CD4-positive, CD25-positive, alpha-beta regulatory T cell (primary cell): ENCODE results near the gene PPARGC1A. TPM values are rescaled to one million over a fixed set of nuclear protein-coding genes. Genes with fewer than 3 reads are reported as not detected.

Source experiments
- ATAC-seq, 2 donors: fragments of 150-1000 bp; cut with Tn5 transposase; one replicate each; pipeline ENCODE4 v1.10.0; 2021; ENCODE audit warnings: low read depth in 2 of 2, moderate number of reproducible peaks in 2 of 2, moderate library complexity in 1 of 2
- DNase-seq, 3 donors: peaks; one replicate each; pipeline versions ENCODE4 v3.0.0 to v3.0.0-alpha.2; 2012 to 2022; ENCODE audit warnings: mixed read lengths in 1 of 3
- H3K27ac ChIP-seq: one replicate; pipeline ENCODE4 v1.7.0; 2013; ENCODE audit warnings: mild to moderate bottlenecking, low read length; ENCODE audit not compliant: insufficient read depth, poor library complexity, severe bottlenecking
- H3K27me3 ChIP-seq: one replicate; pipeline ENCODE4 v1.7.0; 2013; ENCODE audit warnings: low read length; ENCODE audit not compliant: control insufficient read depth, insufficient read depth
- H3K36me3 ChIP-seq: one replicate; pipeline ENCODE4 v1.7.0; 2013; ENCODE audit warnings: mild to moderate bottlenecking, low read length, moderate library complexity; ENCODE audit not compliant: control insufficient read depth, insufficient read depth
- H3K4me1 ChIP-seq: 2 replicates; pipeline ENCODE4 v1.7.0; 2013; ENCODE audit warnings: mild to moderate bottlenecking, low read length; ENCODE audit not compliant: insufficient read depth, control insufficient read depth, poor library complexity, severe bottlenecking
- H3K4me3 ChIP-seq: one replicate; pipeline ENCODE4 v1.7.0; 2013; ENCODE audit warnings: low read depth, mild to moderate bottlenecking, low read length, moderate library complexity
- H3K9me3 ChIP-seq, 2 experiments: 1 replicate in 1 of 2; 2 replicates in 1 of 2; pipeline ENCODE4 v1.7.0; 2013; ENCODE audit warnings: low read length in 2 of 2, mild to moderate bottlenecking in 1 of 2, moderate library complexity in 1 of 2; ENCODE audit not compliant: control insufficient read depth in 2 of 2
- H3K27ac Mint-ChIP-seq, 3 donors: one replicate each; pipeline ENCODE4 v1.8.0; 2020 to 2022; ENCODE audit warnings: mild to moderate bottlenecking in 3 of 3, mixed read lengths in 3 of 3, moderate library complexity in 2 of 3
- H3K27me3 Mint-ChIP-seq: one replicate; pipeline ENCODE4 v1.8.0; 2022; ENCODE audit warnings: mild to moderate bottlenecking, mixed read lengths
- H3K36me3 Mint-ChIP-seq: one replicate; pipeline ENCODE4 v1.8.0; 2020; ENCODE audit warnings: mixed read lengths
- H3K4me1 Mint-ChIP-seq, 4 donors: one replicate each; pipeline ENCODE4 v1.8.0; 2020 to 2022; ENCODE audit warnings: mixed read lengths in 4 of 4, mild to moderate bottlenecking in 1 of 4
- H3K4me3 Mint-ChIP-seq, 4 donors: one replicate each; pipeline ENCODE4 v1.8.0; 2020 to 2022; ENCODE audit warnings: mild to moderate bottlenecking in 4 of 4, mixed read lengths in 4 of 4, moderate library complexity in 3 of 4
- H3K9me3 Mint-ChIP-seq, 7 donors: one replicate each; pipeline ENCODE4 v1.8.0; 2020 to 2022; ENCODE audit warnings: mixed read lengths in 7 of 7, mild to moderate bottlenecking in 3 of 7, moderate library complexity in 2 of 7
- polyA plus RNA-seq, 4 donors: library from polyadenylated mRNA; unstranded; fragments of 300-500 nt; fragmentation: Illumina TruSeq; gene quantifications; one replicate each; pipeline ENCODE4 v1.2.3, GENCODE V29; 2021
- total RNA-seq: library from RNA; stranded (reverse); gene quantifications from one replicate; pipeline ENCODE4 v1.2.3, GENCODE V29; 2022

Gene PPARGC1A
- total and polyA plus RNA-seq, 5 donors from 2014 or later, result not detected

DNA sequence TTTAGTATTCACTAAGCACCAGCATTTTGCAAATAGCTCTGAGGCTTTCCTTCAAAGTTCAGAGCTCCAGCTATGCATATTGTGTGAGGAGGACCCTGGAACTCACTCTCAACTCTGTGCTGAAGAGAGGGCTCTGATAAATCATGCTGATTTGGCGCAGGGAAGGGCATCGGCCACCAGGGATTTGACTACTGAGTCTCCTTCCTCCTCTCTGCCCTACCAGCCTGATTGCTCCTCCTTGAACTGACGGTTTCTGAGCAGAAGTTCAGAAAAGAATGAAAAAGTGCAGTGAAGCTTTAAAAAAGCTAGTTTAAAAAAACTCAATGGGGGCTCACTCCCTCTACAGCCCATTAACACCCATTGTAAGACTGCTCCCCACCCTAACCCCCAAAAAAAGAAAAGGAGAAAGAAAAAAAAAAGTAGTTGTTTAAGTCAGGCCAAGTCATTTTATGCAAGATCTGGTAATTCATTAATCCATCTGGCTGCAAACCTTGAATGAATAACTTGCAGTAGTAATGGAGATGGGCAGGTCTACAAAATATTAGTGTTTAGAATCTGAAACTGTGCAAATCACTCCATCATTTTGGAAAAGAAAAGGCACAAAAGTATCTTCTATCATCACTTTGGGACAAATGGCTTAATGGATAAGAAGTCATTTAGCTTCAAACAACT, 13.3 kb downstream of the PPARGC1A start:
- H3K27me3 Mint-ChIP-seq, result no peaks in the 10 kb centered on the region
- DNase-seq (no peak), ATAC-seq (no peak)
- H3K27me3 ChIP-seq, result no peaks in the 10 kb centered on the region
- no peaks in the 10 kb centered on the region for H3K36me3 ChIP-seq
- H3K36me3 Mint-ChIP-seq, result no peaks in the 10 kb centered on the region
- H3K9me3 ChIP-seq, result no peaks in the 10 kb centered on the region
- no peak overlapping the region for H3K4me3 Mint-ChIP-seq
- H3K4me1 ChIP-seq, result no peaks in the 10 kb centered on the region
- H3K9me3 Mint-ChIP-seq, result peaks cover 0 to 9% (median 1%) of the 10 kb centered on the region in 7 donors
- no peak overlapping the region for H3K4me3 ChIP-seq
- no peak overlapping the region for H3K27ac Mint-ChIP-seq
- H3K4me1 Mint-ChIP-seq, result no peaks in the 10 kb centered on the region
- no peak overlapping the region for H3K27ac ChIP-seq

DNA sequence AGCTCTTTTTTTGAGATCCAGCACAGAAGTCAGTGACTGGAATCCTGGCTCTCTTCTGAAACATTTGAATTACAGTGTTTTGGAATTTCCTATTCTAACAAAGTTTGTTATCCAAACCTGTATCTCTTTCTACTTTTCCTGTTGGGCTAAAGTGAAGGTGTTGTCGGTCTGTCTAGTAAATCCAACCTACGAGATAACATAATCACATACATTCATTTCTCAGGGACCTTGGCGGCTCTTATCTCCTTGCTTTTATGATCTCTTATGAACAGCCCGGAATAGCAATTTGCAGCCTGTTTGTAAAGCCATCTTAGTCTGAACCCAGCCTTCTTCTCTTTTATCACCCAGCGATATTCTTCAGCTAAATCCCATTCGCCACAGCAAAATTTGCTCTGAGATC, 14.5 kb downstream of the PPARGC1A start:
- H3K27ac Mint-ChIP-seq, result no peak overlapping the region
- peaks cover 0 to 9% (median 1%) of the 10 kb centered on the region in 7 donors for H3K9me3 Mint-ChIP-seq
- no peaks in the 10 kb centered on the region for H3K36me3 Mint-ChIP-seq
- no peak overlapping the region for H3K4me3 Mint-ChIP-seq
- Histone ChIP-seq H3K4me3 (no peak overlapping the region), H3K27ac (no peak overlapping the region), H3K9me3 (no peaks in the 10 kb centered on the region), H3K27me3 (no peaks in the 10 kb centered on the region), H3K36me3 (no peaks in the 10 kb centered on the region), H3K4me1 (no peaks in the 10 kb centered on the region)
- no peaks in the 10 kb centered on the region for H3K4me1 Mint-ChIP-seq
- no peaks in the 10 kb centered on the region for H3K27me3 Mint-ChIP-seq
- DNase-seq, result no peak
- no peak for ATAC-seq

DNA sequence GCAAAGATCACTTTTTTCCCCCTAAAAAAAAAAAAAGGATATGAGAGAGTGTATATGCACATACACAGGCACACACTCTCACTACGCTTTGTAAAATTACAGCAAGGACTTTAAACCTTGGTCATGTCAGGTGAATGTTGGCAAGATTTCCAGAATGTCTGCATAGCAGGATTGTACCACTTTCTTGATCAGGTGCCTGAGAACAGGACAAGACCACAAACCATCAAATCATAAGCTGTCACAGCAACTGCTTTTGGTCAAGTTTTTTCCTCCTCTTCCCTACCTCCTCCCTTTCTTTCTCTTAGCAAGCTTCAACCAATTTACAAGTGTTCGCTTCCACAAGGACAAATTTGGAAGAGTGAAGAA, 15.3 kb downstream of the PPARGC1A start:
- no peaks in the 10 kb centered on the region for H3K4me1 ChIP-seq
- H3K36me3 ChIP-seq, result no peaks in the 10 kb centered on the region
- H3K27ac ChIP-seq, result no peak overlapping the region
- no peaks in the 10 kb centered on the region for H3K27me3 ChIP-seq
- Mint-ChIP-seq H3K27me3 (no peaks in the 10 kb centered on the region), H3K9me3 (peaks cover 0 to 8% (median 0%) of the 10 kb centered on the region in 7 donors), H3K4me3 (no peak overlapping the region), H3K4me1 (no peaks in the 10 kb centered on the region), H3K27ac (no peak overlapping the region), H3K36me3 (no peaks in the 10 kb centered on the region)
- H3K9me3 ChIP-seq, result no peaks in the 10 kb centered on the region
- ATAC-seq, result no peak
- DNase-seq, result no peak
- H3K4me3 ChIP-seq, result no peak overlapping the region

DNA sequence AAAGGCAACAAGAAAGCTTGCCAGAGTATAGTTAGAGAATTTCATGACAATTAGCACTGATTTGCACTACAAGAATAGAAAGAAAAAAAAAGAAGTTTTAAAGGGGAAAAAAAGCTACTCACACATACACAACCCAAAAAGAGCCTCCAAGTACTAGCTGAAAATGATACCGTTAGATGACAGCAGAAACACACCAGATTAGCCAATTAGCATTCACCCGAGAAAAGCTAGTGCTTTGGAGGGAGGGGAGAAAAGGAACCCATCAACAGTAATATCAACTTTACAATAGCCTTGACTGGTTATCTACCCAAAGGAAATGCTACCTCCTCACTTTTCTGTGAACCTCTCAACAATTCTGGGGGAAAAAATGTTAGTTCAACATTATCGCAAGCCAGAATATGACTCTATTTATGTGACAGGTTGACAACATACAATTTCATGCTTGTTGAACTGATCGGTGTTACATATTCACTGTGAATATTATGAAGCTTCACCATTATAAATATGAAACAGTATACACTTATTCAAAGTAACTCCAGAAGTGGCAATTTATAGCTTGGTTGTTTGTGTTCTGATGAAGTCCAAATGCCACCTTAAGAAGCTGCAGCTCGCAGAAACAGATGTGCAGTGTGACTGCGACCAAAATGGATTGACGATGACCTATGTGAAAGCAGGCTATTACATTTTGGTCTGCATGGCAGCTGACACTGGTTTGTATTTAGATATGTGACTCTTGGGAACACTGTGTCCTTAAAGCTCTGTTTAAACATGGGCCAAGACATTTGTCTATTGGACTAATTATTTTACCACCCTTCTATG, 15.9 kb downstream of the PPARGC1A start:
- Histone ChIP-seq H3K36me3 (no peaks in the 10 kb centered on the region), H3K4me1 (no peaks in the 10 kb centered on the region), H3K4me3 (no peak overlapping the region), H3K27ac (no peak overlapping the region), H3K27me3 (no peaks in the 10 kb centered on the region), H3K9me3 (no peaks in the 10 kb centered on the region)
- H3K4me3 Mint-ChIP-seq, result no peak overlapping the region
- ATAC-seq (no peak), DNase-seq (no peak)
- H3K9me3 Mint-ChIP-seq, result peaks cover 0 to 6% (median 0%) of the 10 kb centered on the region in 7 donors
- no peaks in the 10 kb centered on the region for H3K4me1 Mint-ChIP-seq
- H3K27ac Mint-ChIP-seq, result no peak overlapping the region
- no peaks in the 10 kb centered on the region for H3K36me3 Mint-ChIP-seq
- H3K27me3 Mint-ChIP-seq, result no peaks in the 10 kb centered on the region

DNA sequence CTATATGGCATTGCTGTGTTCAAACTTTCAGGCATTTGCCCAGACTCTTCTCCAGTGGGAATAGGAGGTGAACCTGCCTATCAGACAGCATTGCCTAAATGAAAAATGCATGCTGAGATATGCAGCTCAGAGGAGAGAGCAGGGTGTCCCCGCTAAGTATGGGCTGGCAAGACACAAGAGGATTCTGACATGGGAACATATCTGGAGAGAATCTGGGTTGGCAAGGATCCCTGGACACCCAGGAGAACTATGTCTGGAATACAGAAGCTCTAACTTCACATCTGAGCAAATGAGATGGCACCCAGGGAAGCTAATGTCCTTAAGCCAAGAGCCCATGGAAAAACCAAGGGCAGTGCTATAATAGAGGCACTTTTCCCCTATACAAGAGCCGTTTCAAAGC, 18.4 kb downstream of the PPARGC1A start:
- DNase-seq, result no peak
- no peaks in the 10 kb centered on the region for H3K36me3 Mint-ChIP-seq
- no peaks in the 10 kb centered on the region for H3K27me3 ChIP-seq

DNA sequence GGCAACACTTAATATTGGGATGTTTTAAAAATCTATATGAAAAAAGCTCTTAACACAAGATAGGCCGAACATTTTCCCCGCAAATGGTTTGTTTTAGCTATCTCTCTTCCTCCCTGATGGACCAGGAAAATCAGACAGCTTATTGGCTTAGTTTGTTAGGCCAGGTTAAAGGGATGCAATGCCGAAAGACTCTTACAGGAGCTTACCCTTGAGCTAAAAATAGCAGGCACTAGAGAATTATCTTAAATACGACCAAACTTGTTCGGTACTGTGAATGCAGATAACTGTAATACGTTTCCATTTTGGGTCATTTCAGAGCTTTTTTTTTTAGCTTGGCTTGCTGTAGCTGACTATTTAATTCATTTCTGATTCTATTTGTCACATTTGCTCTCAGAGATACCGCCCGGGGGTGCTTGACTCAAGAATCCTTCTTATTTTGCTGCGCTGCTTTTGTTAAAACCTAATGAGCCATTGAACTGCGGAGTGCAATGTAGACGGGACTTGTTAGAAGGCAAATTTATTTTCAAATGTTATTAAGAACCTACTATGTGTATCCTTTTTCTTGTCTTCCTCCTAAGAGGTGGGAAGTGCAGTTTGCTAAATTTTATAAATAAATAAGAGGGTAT, 23.3 kb downstream of the PPARGC1A start:
- H3K9me3 Mint-ChIP-seq, result peaks cover 0 to 2% (median 0%) of the 10 kb centered on the region in 7 donors
- no peak overlapping the region for H3K27ac Mint-ChIP-seq
- DNase-seq (no peak), ATAC-seq (no peak)
- no peaks in the 10 kb centered on the region for H3K27me3 Mint-ChIP-seq
- H3K4me1 ChIP-seq, result no peaks in the 10 kb centered on the region
- H3K36me3 Mint-ChIP-seq, result no peaks in the 10 kb centered on the region
- no peaks in the 10 kb centered on the region for H3K36me3 ChIP-seq
- no peak overlapping the region for H3K4me3 ChIP-seq
- no peak overlapping the region for H3K27ac ChIP-seq
- H3K9me3 ChIP-seq, result no peaks in the 10 kb centered on the region
- H3K27me3 ChIP-seq, result no peaks in the 10 kb centered on the region
- H3K4me1 Mint-ChIP-seq, result no peaks in the 10 kb centered on the region
- no peak overlapping the region for H3K4me3 Mint-ChIP-seq

More for the DNA sequence above, 18.4 kb downstream of the PPARGC1A start:
- Mint-ChIP-seq H3K9me3 (peaks cover 0 to 6% (median 0%) of the 10 kb centered on the region in 7 donors), H3K27me3 (no peaks in the 10 kb centered on the region), H3K27ac (no peak overlapping the region), H3K4me3 (no peak overlapping the region), H3K4me1 (no peaks in the 10 kb centered on the region)
- Histone ChIP-seq H3K4me3 (no peak overlapping the region), H3K27ac (no peak overlapping the region), H3K9me3 (no peaks in the 10 kb centered on the region), H3K4me1 (no peaks in the 10 kb centered on the region), H3K36me3 (no peaks in the 10 kb centered on the region)
- ATAC-seq, result no peak

DNA sequence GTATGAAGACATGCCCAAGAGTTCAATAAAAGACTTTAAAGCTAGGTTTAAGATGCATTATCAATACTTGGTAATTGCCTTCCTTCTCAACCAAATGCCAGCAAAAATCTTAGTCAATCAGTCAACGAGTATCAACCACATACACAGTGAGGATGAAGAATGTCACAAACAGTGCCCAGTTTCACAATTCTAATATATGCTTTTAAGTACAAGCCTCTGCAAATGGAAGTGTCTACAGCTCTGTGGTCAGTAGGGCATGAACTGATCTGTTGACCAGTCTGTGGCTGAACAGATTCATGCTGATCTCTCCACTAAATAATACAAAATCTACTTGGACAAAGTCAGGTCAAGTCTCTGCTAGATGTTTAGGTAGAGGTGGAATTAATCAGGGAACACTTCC, 27.9 kb downstream of the PPARGC1A start:
- Mint-ChIP-seq H3K4me1 (no peaks in the 10 kb centered on the region), H3K9me3 (peaks cover 0 to 4% (median 0%) of the 10 kb centered on the region in 7 donors), H3K27me3 (no peaks in the 10 kb centered on the region), H3K4me3 (no peak overlapping the region), H3K27ac (no peak overlapping the region), H3K36me3 (no peaks in the 10 kb centered on the region)
- no peak for ATAC-seq
- Histone ChIP-seq H3K27me3 (no peaks in the 10 kb centered on the region), H3K27ac (no peak overlapping the region), H3K4me1 (no peaks in the 10 kb centered on the region), H3K4me3 (no peak overlapping the region), H3K36me3 (no peaks in the 10 kb centered on the region), H3K9me3 (no peaks in the 10 kb centered on the region)
- no peak for DNase-seq
